ENCODE measurements around the gene GDPD3. TPM values are rescaled to one million over a fixed set of nuclear protein-coding genes. Genes with fewer than 3 reads are reported as not detected.
A peak's percentile ranks its signal among the peaks of the same experiment; 100 is the strongest.

The GDPD3 gene, protein sequence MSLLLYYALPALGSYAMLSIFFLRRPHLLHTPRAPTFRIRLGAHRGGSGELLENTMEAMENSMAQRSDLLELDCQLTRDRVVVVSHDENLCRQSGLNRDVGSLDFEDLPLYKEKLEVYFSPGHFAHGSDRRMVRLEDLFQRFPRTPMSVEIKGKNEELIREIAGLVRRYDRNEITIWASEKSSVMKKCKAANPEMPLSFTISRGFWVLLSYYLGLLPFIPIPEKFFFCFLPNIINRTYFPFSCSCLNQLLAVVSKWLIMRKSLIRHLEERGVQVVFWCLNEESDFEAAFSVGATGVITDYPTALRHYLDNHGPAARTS
- total RNA-seq (1 to 10 TPM in 6 of 9 donors, under 1 TPM in 2, not detected in 1; 0.78 to 9.0 (median 2.6) TPM), polyA plus RNA-seq (10 to 100 TPM in 1 of 3 donors, 1 to 10 TPM in 2; 1.0 to 17.6 (median 5.8) TPM)
- long read RNA-seq, donor 1: 0 reads
- long read RNA-seq, donor 2: 0 reads
- long read RNA-seq, donor 3: 0 reads
- long read RNA-seq, donor 4, partial matches to known transcripts: 0 of 2 reads
- long read RNA-seq, donor 4, other reads (novel, unspliced or antisense): 0 of 2 reads
- long read RNA-seq, donor 5, partial matches to known transcripts: 1 of 6 reads
- long read RNA-seq, donor 5, other reads (novel, unspliced or antisense): 5 of 6 reads
- long read RNA-seq, donor 6, partial matches to known transcripts: 0 of 1 reads
- long read RNA-seq, donor 6, other reads (novel, unspliced or antisense): 1 of 1 reads
- long read RNA-seq, donor 7: 0 reads
- long read RNA-seq, donor 8: 0 reads
- long read RNA-seq, donor 9: 0 reads
- long read RNA-seq, donor 10: 0 reads

DNA sequence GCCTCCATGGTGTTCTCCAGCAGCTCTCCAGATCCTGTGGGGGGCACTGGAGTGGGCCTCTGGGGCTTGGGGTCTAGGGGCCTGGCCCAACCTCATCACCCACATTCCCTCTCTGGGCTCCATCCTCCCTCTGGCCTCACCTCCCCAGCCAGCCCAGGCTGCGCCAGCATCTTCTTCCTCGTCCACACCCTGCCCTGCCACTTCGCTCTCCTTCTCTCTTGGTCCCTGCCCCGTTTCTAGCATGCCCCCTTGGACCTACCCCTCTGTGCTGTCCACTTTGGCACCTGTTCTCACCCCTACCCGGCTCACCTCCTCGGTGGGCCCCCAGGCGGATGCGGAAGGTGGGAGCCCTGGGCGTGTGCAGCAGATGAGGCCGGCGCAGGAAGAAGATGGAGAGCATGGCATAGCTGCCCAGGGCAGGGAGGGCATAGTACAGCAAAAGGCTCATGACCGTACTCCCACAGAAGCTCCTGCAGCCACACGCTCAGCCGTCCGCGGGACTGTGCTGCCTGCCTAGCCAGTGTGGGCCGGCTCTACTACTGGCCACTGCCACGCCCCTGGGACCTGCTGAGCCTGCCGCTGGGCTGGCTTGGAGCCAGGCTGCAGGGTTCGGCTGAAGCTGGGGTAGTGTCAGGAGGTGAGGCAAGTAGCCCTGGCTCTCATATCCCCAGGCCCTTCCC, at the start of gene GDPD3:
GDPD3 (minus strand) TSS at position 507 of the 680 bp plus-strand sequence; CDS start at position 448, 59 bp downstream.
- H3K4me3 ChIP-seq: no peak within 1 kb of the TSS
- peak in 6 of 7 donors; percentile 49 to 76 (median 72) for DNase-seq
- H3K27ac ChIP-seq: peak within 1 kb of the TSS in 2 of 5 donors; percentile 52 to 74
- TF ChIP-seq, protein P1, sequence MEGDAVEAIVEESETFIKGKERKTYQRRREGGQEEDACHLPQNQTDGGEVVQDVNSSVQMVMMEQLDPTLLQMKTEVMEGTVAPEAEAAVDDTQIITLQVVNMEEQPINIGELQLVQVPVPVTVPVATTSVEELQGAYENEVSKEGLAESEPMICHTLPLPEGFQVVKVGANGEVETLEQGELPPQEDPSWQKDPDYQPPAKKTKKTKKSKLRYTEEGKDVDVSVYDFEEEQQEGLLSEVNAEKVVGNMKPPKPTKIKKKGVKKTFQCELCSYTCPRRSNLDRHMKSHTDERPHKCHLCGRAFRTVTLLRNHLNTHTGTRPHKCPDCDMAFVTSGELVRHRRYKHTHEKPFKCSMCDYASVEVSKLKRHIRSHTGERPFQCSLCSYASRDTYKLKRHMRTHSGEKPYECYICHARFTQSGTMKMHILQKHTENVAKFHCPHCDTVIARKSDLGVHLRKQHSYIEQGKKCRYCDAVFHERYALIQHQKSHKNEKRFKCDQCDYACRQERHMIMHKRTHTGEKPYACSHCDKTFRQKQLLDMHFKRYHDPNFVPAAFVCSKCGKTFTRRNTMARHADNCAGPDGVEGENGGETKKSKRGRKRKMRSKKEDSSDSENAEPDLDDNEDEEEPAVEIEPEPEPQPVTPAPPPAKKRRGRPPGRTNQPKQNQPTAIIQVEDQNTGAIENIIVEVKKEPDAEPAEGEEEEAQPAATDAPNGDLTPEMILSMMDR (IDR thresholded peaks at IDR 0.05): no peak
- TF ChIP-seq POLR2A (IDR thresholded peaks at IDR 0.05): no peak
- no peaks in the 10 kb centered on the region for H3K27me3 ChIP-seq
- H3K9me3 ChIP-seq (replicated peaks in 1 of 3): no peaks in the 10 kb centered on the region
- 69 to 89% (median 74%) methylated on average over 11 to 20 of the region's 20 CpGs for WGBS, 4 donors
- intact Hi-C loops (cut with DNase I): loop anchor here in 1 of 2 donors (10.0 kb wide), 1 partner anchor 52 kb away; no protein-coding TSS in a partner anchor
- peaks cover 0 to 37% of the 10 kb centered on the region in 2 donors for H3K36me3 ChIP-seq (replicated peaks in 1 of 2)
- peaks cover 0 to 16% of the 10 kb centered on the region in 2 donors for H3K4me1 ChIP-seq (replicated peaks in 1 of 2)

DNA sequence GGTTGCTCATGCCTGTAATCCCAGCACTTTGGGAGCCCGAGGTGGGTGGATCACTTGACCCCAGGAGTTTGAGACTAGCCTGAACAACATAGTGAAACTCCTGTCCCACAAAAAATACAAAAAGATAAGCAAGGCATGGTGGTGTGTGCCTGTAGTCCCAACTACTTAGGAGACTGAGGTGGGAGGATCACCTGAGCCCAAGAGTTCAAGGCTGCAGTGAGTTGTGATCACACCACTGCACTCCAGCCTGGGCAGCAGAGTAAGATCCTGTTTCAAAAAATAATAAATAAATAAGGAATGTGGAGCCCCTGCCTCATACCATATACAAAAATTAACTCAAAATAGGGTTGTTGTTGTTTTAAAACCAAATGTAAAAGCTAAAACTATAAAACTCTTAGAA, 43.9 kb upstream of the GDPD3 start:
- no peak overlapping the region for H3K27ac ChIP-seq
- no peaks in the 10 kb centered on the region for H3K4me1 ChIP-seq (replicated peaks in 1 of 2)
- no peak for DNase-seq
- H3K27me3 ChIP-seq: no peaks in the 10 kb centered on the region
- intact Hi-C loops (cut with DNase I): no loop called here
- H3K36me3 ChIP-seq (replicated peaks in 1 of 2): no peaks in the 10 kb centered on the region
- 78 to 93% (median 91%) methylated on average over 1 of the region's 1 CpG for WGBS, 4 donors
- H3K4me3 ChIP-seq: no peak overlapping the region
- no peak for TF ChIP-seq POLR2A (IDR thresholded peaks at IDR 0.05)
- TF ChIP-seq, protein P1 (IDR thresholded peaks at IDR 0.05): no peak
- no peaks in the 10 kb centered on the region for H3K9me3 ChIP-seq (replicated peaks in 1 of 3)

DNA sequence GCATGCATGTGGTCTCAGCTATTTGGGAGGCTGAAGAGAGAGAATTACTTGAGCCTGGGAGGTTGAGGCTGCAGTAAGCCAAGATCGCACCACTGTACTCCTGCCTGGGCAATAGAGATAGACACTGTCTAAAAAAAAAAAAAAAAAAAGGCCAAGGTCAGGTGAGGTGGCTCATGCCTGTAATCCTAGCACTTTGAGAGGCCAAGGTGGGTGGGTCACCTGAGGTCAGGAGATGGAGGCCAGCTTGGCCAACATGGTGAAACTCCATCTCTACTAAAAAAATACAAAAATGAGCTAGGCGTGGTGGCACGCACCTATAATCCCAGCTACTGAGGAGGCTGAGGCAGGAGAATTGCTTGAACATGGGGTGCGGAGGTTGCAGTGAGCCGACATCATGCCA, 41.9 kb upstream of the GDPD3 start:
- H3K36me3 ChIP-seq (replicated peaks in 1 of 2): no peaks in the 10 kb centered on the region
- no peak overlapping the region for H3K4me3 ChIP-seq
- DNase-seq: no peak
- H3K9me3 ChIP-seq (replicated peaks in 1 of 3): no peaks in the 10 kb centered on the region
- H3K27me3 ChIP-seq: no peaks in the 10 kb centered on the region
- TF ChIP-seq, protein P1 (IDR thresholded peaks at IDR 0.05): no peak
- no peak for TF ChIP-seq POLR2A (IDR thresholded peaks at IDR 0.05)
- H3K27ac ChIP-seq: no peak overlapping the region
- H3K4me1 ChIP-seq (replicated peaks in 1 of 2): no peaks in the 10 kb centered on the region
- WGBS, 4 donors: 92 to 96% (median 93%) methylated on average over 5 of the region's 5 CpGs
- intact Hi-C loops (cut with DNase I): no loop called here

DNA sequence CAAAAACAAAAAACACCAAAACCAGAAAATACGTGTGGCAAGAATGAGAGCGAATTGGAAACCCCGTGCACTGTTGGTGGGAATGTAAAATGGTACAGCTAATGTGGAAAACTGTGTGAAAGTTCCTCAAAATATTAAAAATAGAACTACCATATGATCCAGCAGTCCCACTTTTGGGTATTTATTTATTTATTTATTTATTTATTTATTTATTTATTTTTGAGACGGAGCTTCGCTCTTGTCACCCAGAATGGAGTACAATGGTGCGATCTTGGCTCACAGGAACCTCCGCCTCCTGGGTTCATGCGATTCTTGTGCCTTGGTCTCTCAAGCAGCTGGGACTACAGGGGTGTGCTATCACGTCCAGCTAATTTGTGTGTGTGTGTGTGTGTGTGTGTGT, 39.2 kb upstream of the GDPD3 start:
- intact Hi-C loops (cut with DNase I): no loop called here
- no peaks in the 10 kb centered on the region for H3K27me3 ChIP-seq
- no peak for TF ChIP-seq POLR2A (IDR thresholded peaks at IDR 0.05)
- TF ChIP-seq, protein P1 (IDR thresholded peaks at IDR 0.05): no peak
- no peak overlapping the region for H3K4me3 ChIP-seq
- no peaks in the 10 kb centered on the region for H3K36me3 ChIP-seq (replicated peaks in 1 of 2)
- 93 to 95% (median 94%) methylated on average over 9 of the region's 9 CpGs for WGBS, 4 donors
- H3K27ac ChIP-seq: no peak overlapping the region
- no peaks in the 10 kb centered on the region for H3K9me3 ChIP-seq (replicated peaks in 1 of 3)
- no peak for DNase-seq
- H3K4me1 ChIP-seq (replicated peaks in 1 of 2): no peaks in the 10 kb centered on the region

All from adrenal gland (tissue), 19 donors.